Loucy (cell line): ENCODE data around the gene LRRK1.

Source experiments
- EZH2phosphoT487 ChIP-seq: fragments of 200-600 bp; IDR thresholded peaks from 2 replicates; pipeline ENCODE4 v1.6.1; 2018; ENCODE audit warnings: antibody characterized with exemption, mild to moderate bottlenecking, moderate library complexity, borderline replicate concordance
- TF ChIP-seq, protein P1 (sequence below): fragments of 200-600 bp; sonication (generic); conservative IDR thresholded peaks from 2 replicates; pipeline ENCODE4 v1.5.1; 2014; ENCODE audit warnings: mild to moderate bottlenecking, antibody characterized with exemption, low read length

DNA sequence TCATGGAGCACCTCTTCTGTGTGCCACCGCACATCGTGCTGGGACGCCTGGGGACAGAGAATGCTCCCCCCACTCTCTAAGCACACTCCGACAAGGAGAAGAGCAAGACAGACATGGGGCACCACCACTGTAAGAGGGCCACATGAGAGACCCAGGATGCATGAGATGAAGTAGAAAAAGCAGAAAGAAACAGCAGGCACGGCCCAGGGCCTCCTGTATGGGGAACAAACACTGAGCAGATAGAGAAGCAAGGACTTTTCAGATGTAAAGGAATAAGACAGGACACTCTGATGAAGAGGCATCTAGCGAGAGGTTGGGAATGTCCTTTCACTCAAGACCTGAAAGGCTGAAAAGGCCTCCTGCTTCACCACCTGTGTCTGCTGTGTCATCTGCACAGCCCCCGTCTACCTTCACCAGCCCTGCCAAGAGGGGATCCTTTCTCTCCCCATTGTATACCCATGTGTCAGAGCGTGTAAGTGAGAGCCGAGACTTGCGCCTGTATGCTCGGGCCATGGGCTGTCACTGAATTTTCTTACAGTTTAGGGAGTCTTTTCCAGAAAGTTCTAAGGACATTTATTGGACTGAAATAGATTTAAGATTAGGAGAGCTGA, 125.6 kb downstream of the LRRK1 start:
- TF ChIP-seq, protein P1, sequence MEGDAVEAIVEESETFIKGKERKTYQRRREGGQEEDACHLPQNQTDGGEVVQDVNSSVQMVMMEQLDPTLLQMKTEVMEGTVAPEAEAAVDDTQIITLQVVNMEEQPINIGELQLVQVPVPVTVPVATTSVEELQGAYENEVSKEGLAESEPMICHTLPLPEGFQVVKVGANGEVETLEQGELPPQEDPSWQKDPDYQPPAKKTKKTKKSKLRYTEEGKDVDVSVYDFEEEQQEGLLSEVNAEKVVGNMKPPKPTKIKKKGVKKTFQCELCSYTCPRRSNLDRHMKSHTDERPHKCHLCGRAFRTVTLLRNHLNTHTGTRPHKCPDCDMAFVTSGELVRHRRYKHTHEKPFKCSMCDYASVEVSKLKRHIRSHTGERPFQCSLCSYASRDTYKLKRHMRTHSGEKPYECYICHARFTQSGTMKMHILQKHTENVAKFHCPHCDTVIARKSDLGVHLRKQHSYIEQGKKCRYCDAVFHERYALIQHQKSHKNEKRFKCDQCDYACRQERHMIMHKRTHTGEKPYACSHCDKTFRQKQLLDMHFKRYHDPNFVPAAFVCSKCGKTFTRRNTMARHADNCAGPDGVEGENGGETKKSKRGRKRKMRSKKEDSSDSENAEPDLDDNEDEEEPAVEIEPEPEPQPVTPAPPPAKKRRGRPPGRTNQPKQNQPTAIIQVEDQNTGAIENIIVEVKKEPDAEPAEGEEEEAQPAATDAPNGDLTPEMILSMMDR = no peak
- TF ChIP-seq EZH2phosphoT487 = no peak
